Endothelial cell of umbilical vein (primary cell): Measurements from ENCODE around the gene TENM4. TPM values are rescaled to one million over a fixed set of nuclear protein-coding genes. Genes with fewer than 3 reads are reported as not detected.
"Not testable (repeated sequence)": the region's sequence is repeated elsewhere in the genome, so short reads cannot be mapped to it uniquely, and the experiment has no call there.

Experiments
- BruUV-seq: library from RNA; stranded (reverse); fragments of 400-500 nt; replicated peaks from 2 replicates; lab custom pipeline; 2021; lab: Mats Ljungman, UMichigan
- CTCF ChIA-PET: fragments of 300-600, 350-600 bp; sonication (Branson Sonifier 250); formaldehyde crosslinking; loops from one replicate; lab custom pipeline; 2021; ENCODE audit warnings: antibody characterized with exemption, inconsistent platforms; lab: Charles Lee
- POLR2A ChIA-PET: fragments of 300-600, 350-600 bp; sonication (Branson Sonifier 250); formaldehyde crosslinking; loops from one replicate; lab custom pipeline; 2021; ENCODE audit warnings: antibody characterized with exemption, inconsistent platforms; lab: Charles Lee
- DNase-seq: peaks from one replicate; pipeline ENCODE4 v3.0.0-alpha.2; 2011; ENCODE audit warnings: low read depth, low spot score
- FAIRE-seq: peaks from 2 replicates; lab custom pipeline; 2011; peaks lifted over from hg19 to GRCh38; lab: Jason Lieb, UNC
- H2AFZ ChIP-seq: 2 replicates; pipeline ENCODE4 v1.6.0; 2012; ENCODE audit warnings: low read depth, low read length, control low read depth, inconsistent platforms
- H3K27ac ChIP-seq: 2 replicates; pipeline ENCODE4 v1.5.1; 2011; ENCODE audit warnings: low read depth, mild to moderate bottlenecking, control low read depth, low read length, moderate library complexity; ENCODE audit not compliant: insufficient read depth
- H3K27me3 ChIP-seq, 2 experiments: 2 replicates each; pipeline versions ENCODE4 v1.6.0 to v1.6.1; 2011; ENCODE audit warnings: low read length in 2 of 2, mixed read lengths in 1 of 2; ENCODE audit not compliant: control insufficient read depth in 2 of 2, insufficient read depth in 2 of 2
- H3K36me3 ChIP-seq, 2 experiments: 2 replicates in 1 of 2; 3 replicates in 1 of 2; pipeline ENCODE4 v1.5.1; 2011; ENCODE audit warnings: low read length in 2 of 2, mild to moderate bottlenecking in 1 of 2, moderate library complexity in 1 of 2; ENCODE audit not compliant: control insufficient read depth in 2 of 2, insufficient read depth in 2 of 2; ENCODE audit errors: extremely low read depth in 1 of 2
- H3K4me1 ChIP-seq: 3 replicates; pipeline ENCODE4 v1.5.1; 2011; ENCODE audit warnings: mild to moderate bottlenecking, low read length; ENCODE audit not compliant: control insufficient read depth, insufficient read depth; ENCODE audit errors: extremely low read depth
- H3K4me2 ChIP-seq: 2 replicates; pipeline ENCODE4 v1.6.1; 2011; ENCODE audit warnings: low read length, control low read depth, mixed read lengths; ENCODE audit not compliant: insufficient read depth
- H3K4me3 ChIP-seq, 3 experiments: fragments of 200-600 bp in 1 of 3; sonication (generic), shearing (Covaris generic) in 1 of 3; replicated peaks in 1 of 3; 2 replicates each; pipeline ENCODE4 v1.5.1; 2011 to 2016; ENCODE audit warnings: control low read depth in 3 of 3, low read length in 3 of 3, mild to moderate bottlenecking in 2 of 3, inconsistent platforms in 1 of 3, low read depth in 1 of 3, moderate library complexity in 1 of 3; ENCODE audit not compliant: insufficient read depth in 1 of 3
- H3K79me2 ChIP-seq: 2 replicates; pipeline ENCODE4 v1.6.0; 2012; ENCODE audit warnings: low read length, inconsistent platforms; ENCODE audit not compliant: control insufficient read depth, insufficient read depth
- H3K9ac ChIP-seq: replicated peaks from 2 replicates; pipeline ENCODE3; 2011; ENCODE audit warnings: low read length, control low read depth; ENCODE audit not compliant: insufficient read depth; ENCODE audit errors: extremely low read depth
- H3K9me1 ChIP-seq: replicated peaks from 3 replicates; pipeline ENCODE4 v1.6.0; 2011; ENCODE audit warnings: mild to moderate bottlenecking, low read length; ENCODE audit not compliant: control insufficient read depth, insufficient read depth; ENCODE audit errors: extremely low read depth
- H3K9me3 ChIP-seq: replicated peaks from 2 replicates; pipeline ENCODE4 v1.5.1; 2012; ENCODE audit warnings: low read length, inconsistent platforms; ENCODE audit not compliant: control insufficient read depth, insufficient read depth
- H4K20me1 ChIP-seq: replicated peaks from 2 replicates; pipeline ENCODE3; 2011; ENCODE audit warnings: mild to moderate bottlenecking, low read length; ENCODE audit not compliant: control insufficient read depth, insufficient read depth; ENCODE audit errors: extremely low read depth
- EZH2 ChIP-seq: IDR thresholded peaks from 2 replicates; pipeline ENCODE4 v1.6.1; 2012; ENCODE audit warnings: borderline replicate concordance, low read depth, mild to moderate bottlenecking, moderate library complexity, low read length, inconsistent platforms; ENCODE audit not compliant: severe bottlenecking
- FOS ChIP-seq: IDR thresholded peaks from 2 replicates; pipeline ENCODE4 v1.6.1; 2011; ENCODE audit warnings: mild to moderate bottlenecking, low read length, moderate library complexity, borderline replicate concordance; ENCODE audit not compliant: insufficient read depth
- GATA2 ChIP-seq: IDR thresholded peaks from 2 replicates; pipeline ENCODE4 v1.7.0; 2011; ENCODE audit warnings: low read depth, mild to moderate bottlenecking, moderate library complexity, mixed read lengths, low read length; ENCODE audit not compliant: insufficient read length, insufficient read depth
- JUN ChIP-seq: IDR thresholded peaks from 2 replicates; pipeline ENCODE4 v1.6.1; 2011; ENCODE audit warnings: borderline replicate concordance, low read depth; ENCODE audit not compliant: insufficient read length, insufficient read depth
- MYC ChIP-seq: IDR thresholded peaks from one replicate; pipeline ENCODE4 v1.6.1; 2011; ENCODE audit warnings: mild to moderate bottlenecking, low read depth, low read length
- POLR2A ChIP-seq: IDR thresholded peaks from 2 replicates; pipeline ENCODE4 v1.6.1; 2012; ENCODE audit warnings: low read depth, mild to moderate bottlenecking, control low read depth, low read length
- POLR2AphosphoS5 ChIP-seq: IDR thresholded peaks from 2 replicates; pipeline ENCODE4 v1.6.1; 2012; ENCODE audit warnings: low read depth, mild to moderate bottlenecking, control low read depth, low read length, moderate library complexity; ENCODE audit not compliant: insufficient read depth
- dilution Hi-C: fragments of 300-500 bp; cut with MboI; formaldehyde crosslinking; loops from one replicate; pipeline ENCODE4 v1.15.0; 2019; ENCODE audit warnings: low sequenced_read_pairs; ENCODE audit not compliant: extremely low pct_ligation_motif_present
- intact Hi-C: fragments of 100-400 bp; cut with micrococcal nuclease; formaldehyde crosslinking; loops from one replicate; pipeline ENCODE4 v1.10.0; 2022
- polyA plus RNA-seq, 4 experiments: library from polyadenylated mRNA; depleted of rRNA in 3 of 4; stranded (reverse) in 3 of 4; unstranded in 1 of 4; fragments of >200 nt; gene quantifications; 2 replicates each; pipeline versions ENCODE4 v1.2.1 to v1.2.3, GENCODE V29; 2011 to 2012; ENCODE audit warnings: missing spikeins in 1 of 4
- total RNA-seq: library from RNA; stranded (reverse); gene quantifications from 2 replicates; pipeline ENCODE4 v1.2.3, GENCODE V29; 2021
- TF ChIP-seq, protein P1 (sequence below): IDR thresholded peaks from 2 replicates; pipeline ENCODE4 v1.6.1; 2011; ENCODE audit not compliant: insufficient read depth, insufficient read length
- TF ChIP-seq, protein P2 (sequence below), 2 donors: IDR thresholded peaks; 1 replicate in 1 of 2; 2 replicates in 1 of 2; pipeline ENCODE4 v1.5.1; 2011; ENCODE audit warnings: low read length in 2 of 2, mild to moderate bottlenecking in 2 of 2, moderate library complexity in 2 of 2, control low read depth in 1 of 2, inconsistent platforms in 1 of 2, low read depth in 1 of 2; ENCODE audit not compliant: insufficient read depth in 1 of 2; ENCODE audit errors: extremely low read depth in 1 of 2

Gene TENM4
- total and polyA plus RNA-seq, 2 donors (not counting 3 experiments of a cell fraction or from before 2014, with no cell fraction given): 0.06 to 0.27 TPM

DNA sequence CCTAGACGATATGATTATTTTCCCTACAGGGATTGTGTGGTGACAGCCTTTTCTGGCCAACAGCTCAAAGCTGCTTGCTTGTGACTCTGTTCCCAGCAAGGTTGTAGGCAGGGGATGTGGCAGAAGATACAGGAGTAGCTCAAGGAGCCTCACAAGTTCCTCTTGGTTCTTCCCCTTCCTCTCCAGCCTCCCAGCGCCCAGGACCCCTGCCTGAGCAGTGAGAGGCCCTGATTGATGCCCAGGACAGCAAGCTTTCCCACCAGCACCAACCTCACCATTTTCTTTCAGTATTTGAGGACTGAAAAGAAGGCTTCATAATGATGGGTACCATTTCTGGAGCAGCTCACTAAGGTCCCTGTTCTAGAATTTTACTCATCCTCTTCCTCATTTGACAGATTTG, 248.0 kb downstream of the TENM4 start:
- DNase-seq (no peak), FAIRE-seq (no peak)
- intact Hi-C loops: no loop called here
- ChIA-PET POLR2A (no interaction called here), CTCF (no interaction called here)
- Histone ChIP-seq H3K79me2 (no peaks in the 10 kb centered on the region), H3K9me3 (no peaks in the 10 kb centered on the region), H3K27me3 (no peaks in the 10 kb centered on the region), H3K4me1 (no peaks in the 10 kb centered on the region), H3K9me1 (no peaks in the 10 kb centered on the region), H3K4me3 (no peak overlapping the region), H3K27ac (no peak overlapping the region), H2AFZ (no peak overlapping the region), H3K4me2 (no peak overlapping the region), H4K20me1 (no peaks in the 10 kb centered on the region), H3K9ac (no peak overlapping the region), H3K36me3 (no peaks in the 10 kb centered on the region)
- TF ChIP-seq POLR2AphosphoS5: no peak
- TF ChIP-seq GATA2: no peak
- no peak for TF ChIP-seq JUN
- no peak for TF ChIP-seq MYC
- TF ChIP-seq, protein P1, sequence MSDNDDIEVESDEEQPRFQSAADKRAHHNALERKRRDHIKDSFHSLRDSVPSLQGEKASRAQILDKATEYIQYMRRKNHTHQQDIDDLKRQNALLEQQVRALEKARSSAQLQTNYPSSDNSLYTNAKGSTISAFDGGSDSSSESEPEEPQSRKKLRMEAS: no peak
- TF ChIP-seq FOS: no peak
- TF ChIP-seq, protein P2, sequence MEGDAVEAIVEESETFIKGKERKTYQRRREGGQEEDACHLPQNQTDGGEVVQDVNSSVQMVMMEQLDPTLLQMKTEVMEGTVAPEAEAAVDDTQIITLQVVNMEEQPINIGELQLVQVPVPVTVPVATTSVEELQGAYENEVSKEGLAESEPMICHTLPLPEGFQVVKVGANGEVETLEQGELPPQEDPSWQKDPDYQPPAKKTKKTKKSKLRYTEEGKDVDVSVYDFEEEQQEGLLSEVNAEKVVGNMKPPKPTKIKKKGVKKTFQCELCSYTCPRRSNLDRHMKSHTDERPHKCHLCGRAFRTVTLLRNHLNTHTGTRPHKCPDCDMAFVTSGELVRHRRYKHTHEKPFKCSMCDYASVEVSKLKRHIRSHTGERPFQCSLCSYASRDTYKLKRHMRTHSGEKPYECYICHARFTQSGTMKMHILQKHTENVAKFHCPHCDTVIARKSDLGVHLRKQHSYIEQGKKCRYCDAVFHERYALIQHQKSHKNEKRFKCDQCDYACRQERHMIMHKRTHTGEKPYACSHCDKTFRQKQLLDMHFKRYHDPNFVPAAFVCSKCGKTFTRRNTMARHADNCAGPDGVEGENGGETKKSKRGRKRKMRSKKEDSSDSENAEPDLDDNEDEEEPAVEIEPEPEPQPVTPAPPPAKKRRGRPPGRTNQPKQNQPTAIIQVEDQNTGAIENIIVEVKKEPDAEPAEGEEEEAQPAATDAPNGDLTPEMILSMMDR (IDR thresholded peaks at IDR 0.05; ENCODE audit: extremely low read depth in 1 of 2, insufficient read depth in 1 of 2, low read depth in 1 of 2, low read length in 2 of 2): no peak
- no peak for TF ChIP-seq POLR2A
- no peak for TF ChIP-seq EZH2
- no TSS peak for BruUV-seq
- dilution Hi-C loops: no loop called here

DNA sequence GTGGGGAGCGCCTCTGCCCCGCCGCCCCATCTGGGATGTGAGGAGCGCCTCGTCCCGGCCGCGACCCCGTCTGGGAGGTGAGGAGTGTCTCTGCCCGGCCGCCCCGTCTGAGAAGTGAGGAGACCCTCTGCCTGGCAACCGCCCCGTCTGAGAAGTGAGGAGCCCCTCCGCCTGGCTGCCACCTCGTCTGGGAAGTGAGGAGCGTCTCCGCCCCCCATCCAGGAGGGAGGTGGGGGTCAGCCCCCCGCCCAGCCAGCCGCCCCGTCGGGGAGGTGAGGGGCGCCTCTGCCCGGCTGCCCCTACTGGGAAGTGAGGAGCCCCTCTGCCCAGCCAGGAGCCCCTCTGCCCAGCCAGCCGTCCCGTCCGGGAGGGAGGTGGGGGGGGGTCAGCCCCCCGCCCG, 249.1 kb downstream of the TENM4 start:
- BruUV-seq, dilution Hi-C loops: not testable (repeated sequence)

DNA sequence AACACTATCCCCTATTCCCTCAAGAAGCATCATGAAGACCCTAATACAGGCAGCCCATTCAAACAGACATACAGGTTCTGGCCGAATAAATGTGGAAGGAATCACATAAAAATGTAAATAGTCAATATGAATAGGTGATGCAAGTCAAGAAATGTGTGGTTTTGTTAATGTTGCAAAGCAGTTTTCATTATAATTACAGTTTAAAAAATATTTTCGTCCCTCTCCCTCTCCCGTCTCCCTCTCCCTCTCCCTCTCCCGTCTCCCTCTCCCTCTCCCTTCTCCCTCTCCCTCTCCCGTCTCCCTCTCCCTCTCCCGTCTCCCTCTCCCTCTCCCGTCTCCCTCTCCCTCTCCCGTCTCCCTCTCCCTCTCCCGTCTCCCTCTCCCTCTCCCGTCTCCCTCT, 250.3 kb downstream of the TENM4 start:
- DNase-seq, H3K4me3 ChIP-seq, H3K36me3 ChIP-seq, H3K4me2 ChIP-seq, BruUV-seq, H3K27me3 ChIP-seq, POLR2A ChIA-PET, H3K4me1 ChIP-seq, CTCF ChIA-PET, dilution Hi-C loops, H3K79me2 ChIP-seq, H3K27ac ChIP-seq, intact Hi-C loops, H3K9me1 ChIP-seq, H3K9me3 ChIP-seq, H4K20me1 ChIP-seq, H2AFZ ChIP-seq, H3K9ac ChIP-seq, FAIRE-seq: not testable (repeated sequence)

More for the DNA sequence above, 249.1 kb downstream of the TENM4 start:
- intact Hi-C loops, H3K9me1 ChIP-seq, H3K4me1 ChIP-seq, CTCF ChIA-PET, H3K4me2 ChIP-seq, H2AFZ ChIP-seq, H3K9me3 ChIP-seq, FAIRE-seq, H3K79me2 ChIP-seq, POLR2A ChIA-PET, H3K27me3 ChIP-seq, H3K27ac ChIP-seq, H3K9ac ChIP-seq, DNase-seq, H3K36me3 ChIP-seq, H4K20me1 ChIP-seq, H3K4me3 ChIP-seq: not testable (repeated sequence)
